Trophoblast cell (in vitro differentiated cells and primary cell): ENCODE measurements around the gene CTAG2.

Experiments
- DNase-seq, 2 donors: peaks; one replicate each; pipeline ENCODE4 v3.0.0-alpha.2; 2016
- H2AFZ ChIP-seq: 2 replicates; pipeline ENCODE4 v1.6.1; 2013; ENCODE audit warnings: low read length, moderate library complexity, mild to moderate bottlenecking; ENCODE audit not compliant: insufficient read depth, poor library complexity
- H2AK5ac ChIP-seq: 2 replicates; pipeline ENCODE4 v1.6.1; 2013; ENCODE audit warnings: mild to moderate bottlenecking, low read length
- H2BK120ac ChIP-seq: 2 replicates; pipeline ENCODE4 v1.6.1; 2013; ENCODE audit warnings: low read length, mild to moderate bottlenecking, moderate library complexity; ENCODE audit not compliant: insufficient read depth, poor library complexity
- H2BK12ac ChIP-seq: 2 replicates; pipeline ENCODE4 v1.6.1; 2013; ENCODE audit warnings: mild to moderate bottlenecking, low read length, moderate library complexity
- H2BK5ac ChIP-seq: 2 replicates; pipeline ENCODE4 v1.6.1; 2013; ENCODE audit warnings: low read length, low read depth, moderate library complexity, mild to moderate bottlenecking; ENCODE audit not compliant: poor library complexity
- H3K14ac ChIP-seq: 2 replicates; pipeline ENCODE4 v1.6.1; 2013; ENCODE audit warnings: mild to moderate bottlenecking, low read length
- H3K18ac ChIP-seq: 2 replicates; pipeline ENCODE4 v1.6.1; 2013; ENCODE audit warnings: mild to moderate bottlenecking, low read length
- H3K23ac ChIP-seq: 2 replicates; pipeline ENCODE4 v1.6.1; 2013; ENCODE audit warnings: low read length
- H3K27ac ChIP-seq: 2 replicates; pipeline ENCODE4 v1.5.1; 2013; ENCODE audit warnings: low read depth, mild to moderate bottlenecking, inconsistent platforms, low read length, moderate library complexity
- H3K27me3 ChIP-seq: 2 replicates; pipeline ENCODE4 v1.6.1; 2013; ENCODE audit warnings: inconsistent platforms, mild to moderate bottlenecking, low read length, moderate library complexity; ENCODE audit not compliant: insufficient read depth
- H3K36me3 ChIP-seq, 2 experiments: 1 replicate in 1 of 2; 2 replicates in 1 of 2; pipeline ENCODE4 v1.6.1; 2013; ENCODE audit warnings: low read length in 2 of 2, mild to moderate bottlenecking in 2 of 2, moderate library complexity in 1 of 2; ENCODE audit not compliant: insufficient read depth in 2 of 2, control insufficient read depth in 1 of 2
- H3K4ac ChIP-seq: 2 replicates; pipeline ENCODE4 v1.6.1; 2013; ENCODE audit warnings: low read depth, mild to moderate bottlenecking, low read length, moderate library complexity
- H3K4me1 ChIP-seq, 2 experiments: 1 replicate in 1 of 2; 2 replicates in 1 of 2; pipeline ENCODE4 v1.6.1; 2013; ENCODE audit warnings: low read length in 2 of 2, mild to moderate bottlenecking in 2 of 2, moderate library complexity in 1 of 2; ENCODE audit not compliant: insufficient read depth in 2 of 2, control insufficient read depth in 1 of 2
- H3K4me2 ChIP-seq: 2 replicates; pipeline ENCODE4 v1.6.1; 2013; ENCODE audit warnings: inconsistent platforms, mild to moderate bottlenecking, low read length, moderate library complexity
- H3K4me3 ChIP-seq: 2 replicates; pipeline ENCODE4 v1.5.1; 2013; ENCODE audit warnings: mild to moderate bottlenecking, low read depth, low read length, inconsistent platforms
- H3K79me1 ChIP-seq: one replicate; pipeline ENCODE4 v1.6.1; 2013; ENCODE audit warnings: low read length
- H3K79me2 ChIP-seq: 2 replicates; pipeline ENCODE4 v1.6.1; 2013; ENCODE audit warnings: low read length, mild to moderate bottlenecking; ENCODE audit not compliant: control insufficient read depth, insufficient read depth, poor library complexity
- H3K9ac ChIP-seq: 2 replicates; pipeline ENCODE4 v1.6.1; 2013; ENCODE audit warnings: mild to moderate bottlenecking, low read length
- H3K9me3 ChIP-seq: 2 replicates; pipeline ENCODE4 v1.6.1; 2013; ENCODE audit warnings: low read depth, mild to moderate bottlenecking, control low read depth, inconsistent platforms, low read length; ENCODE audit not compliant: insufficient read depth
- H4K12ac ChIP-seq: 2 replicates; pipeline ENCODE4 v1.6.1; 2013; ENCODE audit warnings: low read depth, mild to moderate bottlenecking, low read length, moderate library complexity
- H4K8ac ChIP-seq: 2 replicates; pipeline ENCODE4 v1.6.1; 2013; ENCODE audit warnings: low read depth, mild to moderate bottlenecking, low read length, moderate library complexity
- H4K91ac ChIP-seq: one replicate; pipeline ENCODE4 v1.6.1; 2013; ENCODE audit warnings: low read depth, mild to moderate bottlenecking, low read length, moderate library complexity
- WGBS: extraction: QIAGEN DNeasy Blood & Tissue Kit; methylation state at CpG from one replicate; pipeline ENCODE4 v1.1.7; 2013; ENCODE audit warnings: missing lambda C conversion rate; ENCODE audit not compliant: insufficient read length, insufficient coverage; ENCODE audit errors: extremely low coverage; 5-methylcytosine and 5-hydroxymethylcytosine counted together

CTAG2 gene

DNA sequence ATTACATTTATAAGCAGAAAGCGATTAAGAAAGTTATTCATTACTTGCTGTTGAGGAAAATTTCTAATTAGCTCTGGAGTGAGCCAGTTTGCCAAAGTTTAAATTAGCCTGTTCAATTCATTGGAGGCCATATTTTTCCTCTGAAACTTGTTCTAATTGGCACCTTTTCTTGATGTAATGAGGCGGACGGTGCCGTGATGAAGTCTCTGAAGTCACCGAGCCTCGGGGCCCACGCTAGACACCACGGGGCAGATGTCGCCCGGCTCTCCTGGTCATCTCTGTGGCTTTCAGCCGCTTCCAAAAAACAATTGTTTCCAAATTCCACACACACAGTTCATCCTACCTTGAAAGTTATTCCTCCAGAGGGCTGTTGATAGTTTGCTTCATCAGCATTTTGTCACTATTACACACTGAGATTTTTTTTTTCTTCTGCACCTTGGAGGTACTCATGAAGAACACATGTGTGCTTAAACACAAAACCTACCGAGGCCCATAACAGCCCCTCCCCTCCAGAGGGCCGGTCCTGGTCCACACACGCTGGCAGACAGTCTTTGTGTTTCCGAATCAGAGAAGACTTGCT is 3.9 kb upstream of the CTAG2 start:
- Histone ChIP-seq H2AK5ac (no peak overlapping the region), H3K4me1 (no peaks in the 10 kb centered on the region), H3K27me3 (no peaks in the 10 kb centered on the region), H3K4ac (no peak overlapping the region), H3K18ac (no peak overlapping the region), H3K4me3 (no peak overlapping the region), H2AFZ (no peak overlapping the region), H2BK5ac (no peak overlapping the region), H3K79me1 (no peaks in the 10 kb centered on the region), H3K36me3 (no peaks in the 10 kb centered on the region), H4K12ac (no peak overlapping the region), H3K79me2 (no peaks in the 10 kb centered on the region), H4K8ac (no peak overlapping the region), H2BK12ac (no peak overlapping the region), H3K9ac (no peak overlapping the region), H3K9me3 (peaks cover 3% of the 10 kb centered on the region), H3K4me2 (no peak overlapping the region), H3K14ac (no peak overlapping the region), H3K27ac (no peak overlapping the region), H4K91ac (no peak overlapping the region), H3K23ac (no peak overlapping the region), H2BK120ac (no peak overlapping the region)
- DNase-seq, result no peak
- WGBS, result no CpG with 5 or more reads among the region's 15 CpGs

DNA sequence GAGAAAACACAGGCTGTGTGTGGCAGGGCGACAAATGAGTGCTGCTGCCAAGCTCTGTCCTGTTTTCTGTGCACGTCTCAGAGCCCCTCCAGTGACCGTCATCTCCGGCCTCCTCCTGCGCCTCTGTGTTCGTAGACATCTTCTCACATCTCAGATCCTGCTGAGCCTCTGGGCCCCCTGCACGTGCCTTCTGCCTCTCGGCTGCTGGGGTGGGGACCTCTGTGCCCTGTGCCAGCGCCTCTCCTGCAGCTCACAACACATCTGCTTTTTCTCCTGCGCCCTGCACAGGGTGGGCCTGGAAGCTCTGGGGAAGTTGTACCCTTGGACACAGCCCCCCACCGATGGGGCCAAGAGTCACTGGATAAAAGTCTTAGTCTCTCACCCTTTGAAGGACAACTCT is 2.4 kb upstream of the CTAG2 start:
- H2BK5ac ChIP-seq, result no peak overlapping the region
- H3K9ac ChIP-seq, result no peak overlapping the region
- no peaks in the 10 kb centered on the region for H3K79me2 ChIP-seq
- peaks cover 3% of the 10 kb centered on the region for H3K9me3 ChIP-seq
- H3K36me3 ChIP-seq, result no peaks in the 10 kb centered on the region
- no peak overlapping the region for H4K8ac ChIP-seq
- H3K23ac ChIP-seq, result no peak overlapping the region
- no peak overlapping the region for H3K14ac ChIP-seq
- no peaks in the 10 kb centered on the region for H3K4me1 ChIP-seq
- no peak overlapping the region for H2BK120ac ChIP-seq
- H3K27me3 ChIP-seq, result no peaks in the 10 kb centered on the region
- H3K27ac ChIP-seq, result no peak overlapping the region
- no peak overlapping the region for H2BK12ac ChIP-seq
- H3K4ac ChIP-seq, result no peak overlapping the region
- no peak overlapping the region for H4K12ac ChIP-seq
- H3K4me2 ChIP-seq, result no peak overlapping the region
- H2AK5ac ChIP-seq, result no peak overlapping the region
- no peak for DNase-seq
- H3K4me3 ChIP-seq, result no peak overlapping the region
- no CpG with 5 or more reads among the region's 11 CpGs for WGBS
- H3K79me1 ChIP-seq, result no peaks in the 10 kb centered on the region
- no peak overlapping the region for H3K18ac ChIP-seq
- H2AFZ ChIP-seq, result no peak overlapping the region
- H4K91ac ChIP-seq, result no peak overlapping the region

DNA sequence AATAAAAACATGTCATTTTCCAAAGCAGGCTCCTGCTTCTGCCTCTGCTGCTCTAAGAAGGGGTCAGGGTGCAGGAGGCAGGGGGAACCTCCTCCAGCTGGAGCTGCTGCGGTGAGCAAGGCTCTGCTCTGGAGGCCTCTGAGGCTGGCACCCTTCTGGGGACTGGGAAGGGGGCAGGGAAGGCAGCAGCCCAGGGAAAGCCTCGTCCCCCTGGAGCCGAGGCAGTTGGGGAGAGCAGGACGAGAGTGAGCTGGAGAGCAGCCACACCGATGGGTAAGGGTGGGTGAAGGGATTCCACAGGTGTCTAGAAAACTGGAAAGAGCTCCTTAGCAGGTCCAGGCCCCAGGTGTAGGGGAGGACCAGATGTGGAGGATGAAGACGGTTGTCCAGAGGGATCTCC is 2.0 kb upstream of the CTAG2 start:
- Histone ChIP-seq H4K8ac (no peak overlapping the region), H3K14ac (no peak overlapping the region), H2AK5ac (no peak overlapping the region), H3K79me2 (no peaks in the 10 kb centered on the region), H3K27ac (no peak overlapping the region), H3K4ac (no peak overlapping the region), H3K4me3 (no peak overlapping the region), H3K18ac (no peak overlapping the region), H4K12ac (no peak overlapping the region), H2AFZ (no peak overlapping the region), H3K9ac (no peak overlapping the region), H4K91ac (no peak overlapping the region), H3K36me3 (no peaks in the 10 kb centered on the region), H3K79me1 (no peaks in the 10 kb centered on the region), H2BK12ac (no peak overlapping the region), H3K9me3 (peaks cover 3% of the 10 kb centered on the region), H2BK5ac (no peak overlapping the region), H3K27me3 (no peaks in the 10 kb centered on the region), H2BK120ac (no peak overlapping the region), H3K4me1 (no peaks in the 10 kb centered on the region), H3K23ac (no peak overlapping the region), H3K4me2 (no peak overlapping the region)
- DNase-seq, result no peak
- no CpG with 5 or more reads among the region's 6 CpGs for WGBS

GRCh38 chrX:154654925-154655324 is 1.5 kb upstream of the CTAG2 start:
- H2BK12ac ChIP-seq, result no peak overlapping the region
- DNase-seq, result no peak

More at GRCh38 chrX:154654925-154655324, 1.5 kb upstream of the CTAG2 start:
- Histone ChIP-seq H3K4me2 (no peak overlapping the region), H3K36me3 (no peaks in the 10 kb centered on the region), H2BK120ac (no peak overlapping the region), H2AFZ (no peak overlapping the region), H4K12ac (no peak overlapping the region), H3K4me3 (no peak overlapping the region), H3K14ac (no peak overlapping the region), H3K4ac (no peak overlapping the region), H4K8ac (no peak overlapping the region), H3K9me3 (peaks cover 3% of the 10 kb centered on the region), H3K79me2 (no peaks in the 10 kb centered on the region), H3K79me1 (no peaks in the 10 kb centered on the region), H3K9ac (no peak overlapping the region), H3K23ac (no peak overlapping the region), H3K27me3 (no peaks in the 10 kb centered on the region), H3K27ac (no peak overlapping the region), H2AK5ac (no peak overlapping the region), H3K4me1 (no peaks in the 10 kb centered on the region), H2BK5ac (no peak overlapping the region), H3K18ac (no peak overlapping the region), H4K91ac (no peak overlapping the region)
- WGBS, result no CpG with 5 or more reads among the region's 15 CpGs
